ENCODE measurements around the gene FLAD1.
A peak's percentile ranks its signal among the peaks of the same experiment; 100 is the strongest.

The FLAD1 gene

DNA sequence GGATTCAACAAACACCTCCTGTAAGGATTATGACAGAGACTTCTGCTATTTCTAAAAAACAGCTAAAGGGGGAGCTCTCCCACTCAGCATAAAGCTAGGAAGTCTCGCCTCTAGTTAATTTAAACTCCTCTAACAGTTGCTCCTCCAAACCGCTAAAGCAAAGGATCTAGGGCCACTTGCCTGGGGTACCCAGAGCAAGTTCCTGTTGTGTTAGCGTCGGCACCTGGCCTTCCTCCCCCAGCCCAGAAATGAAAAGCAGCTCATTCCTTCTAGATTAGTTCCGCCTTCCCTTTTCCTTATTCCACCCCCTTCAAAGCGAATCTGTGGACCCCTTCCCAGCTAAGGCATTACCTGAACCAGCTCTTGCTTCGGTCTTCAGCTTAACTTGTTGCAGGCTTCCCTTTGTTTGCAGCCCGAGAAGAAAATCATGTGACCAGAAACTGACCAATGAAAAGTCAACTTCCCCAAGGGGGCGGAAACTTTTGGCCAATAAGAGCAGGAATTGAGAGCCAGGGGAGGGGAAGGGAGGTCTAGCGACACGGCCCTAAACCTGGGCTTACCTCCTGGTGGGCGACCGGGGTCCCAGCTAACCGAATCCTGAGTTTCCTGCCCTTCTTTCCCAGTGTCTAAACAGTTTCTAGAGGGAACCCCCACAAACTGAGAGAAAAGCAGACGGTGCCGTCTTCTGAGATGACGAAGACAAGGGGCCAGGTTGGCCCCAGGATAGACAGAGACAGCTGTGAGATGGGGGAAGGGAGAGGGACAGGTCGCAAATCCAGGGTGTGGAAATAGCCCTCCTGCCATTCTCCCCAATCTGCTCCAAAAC, 27.2 kb upstream of the FLAD1 start, which contains the start of gene PBXIP1:
PBXIP1 (minus strand) TSS at position 382 of the 826 bp plus-strand sequence. CDS start 2,378 bp downstream, outside the sequence.
- TF ChIP-seq, protein P1, sequence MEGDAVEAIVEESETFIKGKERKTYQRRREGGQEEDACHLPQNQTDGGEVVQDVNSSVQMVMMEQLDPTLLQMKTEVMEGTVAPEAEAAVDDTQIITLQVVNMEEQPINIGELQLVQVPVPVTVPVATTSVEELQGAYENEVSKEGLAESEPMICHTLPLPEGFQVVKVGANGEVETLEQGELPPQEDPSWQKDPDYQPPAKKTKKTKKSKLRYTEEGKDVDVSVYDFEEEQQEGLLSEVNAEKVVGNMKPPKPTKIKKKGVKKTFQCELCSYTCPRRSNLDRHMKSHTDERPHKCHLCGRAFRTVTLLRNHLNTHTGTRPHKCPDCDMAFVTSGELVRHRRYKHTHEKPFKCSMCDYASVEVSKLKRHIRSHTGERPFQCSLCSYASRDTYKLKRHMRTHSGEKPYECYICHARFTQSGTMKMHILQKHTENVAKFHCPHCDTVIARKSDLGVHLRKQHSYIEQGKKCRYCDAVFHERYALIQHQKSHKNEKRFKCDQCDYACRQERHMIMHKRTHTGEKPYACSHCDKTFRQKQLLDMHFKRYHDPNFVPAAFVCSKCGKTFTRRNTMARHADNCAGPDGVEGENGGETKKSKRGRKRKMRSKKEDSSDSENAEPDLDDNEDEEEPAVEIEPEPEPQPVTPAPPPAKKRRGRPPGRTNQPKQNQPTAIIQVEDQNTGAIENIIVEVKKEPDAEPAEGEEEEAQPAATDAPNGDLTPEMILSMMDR (IDR thresholded peaks at IDR 0.05; ENCODE audit: low read depth, low read length) = no peak
- Histone ChIP-seq H3K27me3 (no peaks in the 10 kb centered on the region), H3K4me3 (ENCODE audit: low read depth, low read length) (peak within 1 kb of the TSS; percentile 76), H3K4me1 (peaks cover 8% of the 10 kb centered on the region; the same call in 1 of the 2 replicates), H3K36me3 (peaks cover 14% of the 10 kb centered on the region), H3K9me3 (no peaks in the 10 kb centered on the region)
- peak; percentile 82 for DNase-seq

DNA sequence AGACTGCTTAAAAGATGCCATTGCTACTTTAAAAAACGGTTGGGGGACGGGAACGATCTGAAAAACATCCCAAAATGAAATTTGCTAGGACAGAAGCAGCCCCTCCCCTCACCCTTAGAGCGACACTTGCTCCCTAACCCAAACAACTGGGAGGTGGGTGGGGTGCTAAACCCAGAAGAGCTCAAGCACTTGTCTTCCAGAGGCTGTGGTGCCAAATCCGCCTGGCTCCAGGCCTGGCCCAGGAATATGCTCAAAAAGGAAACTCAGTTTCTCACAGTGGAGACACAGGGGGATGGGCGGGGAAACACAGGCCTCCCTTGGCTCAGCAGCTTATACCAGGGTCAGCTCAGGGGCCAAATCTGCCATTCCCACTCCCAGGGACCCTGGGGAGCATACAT, 26.6 kb upstream of the FLAD1 start:
- no peaks in the 10 kb centered on the region for H3K27me3 ChIP-seq
- peaks cover 14% of the 10 kb centered on the region for H3K36me3 ChIP-seq
- H3K4me3 ChIP-seq (ENCODE audit: low read depth, low read length) = peak overlapping the region; percentile 76
- no peak for DNase-seq
- peaks cover 8% of the 10 kb centered on the region; the same call in 1 of the 2 replicates for H3K4me1 ChIP-seq
- TF ChIP-seq, protein P1 (IDR thresholded peaks at IDR 0.05; ENCODE audit: low read depth, low read length) = no peak
- no peaks in the 10 kb centered on the region for H3K9me3 ChIP-seq

DNA sequence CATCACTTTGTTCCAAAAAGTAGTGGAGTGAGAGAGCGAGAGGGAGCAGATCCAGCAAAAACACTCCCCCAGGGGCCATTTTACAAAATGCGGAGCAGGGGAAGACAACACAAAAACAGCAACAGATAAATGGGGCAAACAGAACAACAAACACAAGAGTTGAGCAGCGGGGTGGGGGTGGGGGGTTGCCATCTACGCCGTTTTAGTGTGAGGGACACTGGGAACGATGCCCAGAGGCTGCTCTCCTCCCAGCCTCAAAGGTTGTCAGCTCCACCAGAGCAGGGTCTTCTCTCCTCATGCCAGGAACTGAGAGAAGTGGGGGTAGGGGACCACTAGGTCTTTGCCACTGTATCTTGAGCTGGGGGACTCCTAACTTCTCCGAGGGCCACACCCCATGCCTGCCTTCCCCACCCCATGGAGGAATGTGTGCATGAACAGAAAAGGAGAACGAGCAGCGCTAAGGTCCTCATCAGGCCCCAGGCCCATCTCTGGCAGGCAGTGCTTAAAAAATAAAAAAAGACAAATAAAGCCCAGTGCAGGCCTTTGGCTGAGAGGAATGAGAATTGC, 26.0 kb upstream of the FLAD1 start:
- Histone ChIP-seq H3K27me3 (no peaks in the 10 kb centered on the region), H3K4me3 (ENCODE audit: low read depth, low read length) (no peak overlapping the region), H3K36me3 (peaks cover 14% of the 10 kb centered on the region), H3K4me1 (peaks cover 8% of the 10 kb centered on the region; the same call in 1 of the 2 replicates), H3K9me3 (no peaks in the 10 kb centered on the region)
- DNase-seq = no peak
- TF ChIP-seq, protein P1 (IDR thresholded peaks at IDR 0.05; ENCODE audit: low read depth, low read length) = no peak

DNA sequence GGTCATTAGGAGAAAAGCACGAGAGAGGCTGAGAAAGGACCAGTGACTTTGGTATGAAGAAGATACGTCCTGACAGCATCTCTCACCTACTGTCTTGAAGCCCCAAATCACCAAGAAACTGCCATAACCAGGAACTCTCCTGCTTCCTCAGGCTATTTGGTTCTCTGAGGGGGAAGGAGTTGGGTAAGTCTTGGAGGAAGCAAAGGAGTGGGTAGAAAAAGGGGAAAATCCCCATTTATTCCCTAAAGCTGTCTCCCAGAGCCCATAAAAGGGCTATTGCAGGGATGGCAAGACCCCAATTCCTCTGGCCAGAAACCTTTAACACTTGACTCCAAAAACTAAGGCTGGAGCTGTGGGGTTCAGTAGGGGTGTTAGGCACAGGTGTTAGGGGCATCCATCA, 25.1 kb upstream of the FLAD1 start:
- no peak overlapping the region for H3K4me3 ChIP-seq (ENCODE audit: low read depth, low read length)
- H3K36me3 ChIP-seq = peaks cover 14% of the 10 kb centered on the region
- TF ChIP-seq, protein P1 (IDR thresholded peaks at IDR 0.05; ENCODE audit: low read depth, low read length) = no peak
- H3K27me3 ChIP-seq = no peaks in the 10 kb centered on the region
- no peaks in the 10 kb centered on the region for H3K9me3 ChIP-seq
- DNase-seq = no peak
- H3K4me1 ChIP-seq = peaks cover 11% of the 10 kb centered on the region

DNA sequence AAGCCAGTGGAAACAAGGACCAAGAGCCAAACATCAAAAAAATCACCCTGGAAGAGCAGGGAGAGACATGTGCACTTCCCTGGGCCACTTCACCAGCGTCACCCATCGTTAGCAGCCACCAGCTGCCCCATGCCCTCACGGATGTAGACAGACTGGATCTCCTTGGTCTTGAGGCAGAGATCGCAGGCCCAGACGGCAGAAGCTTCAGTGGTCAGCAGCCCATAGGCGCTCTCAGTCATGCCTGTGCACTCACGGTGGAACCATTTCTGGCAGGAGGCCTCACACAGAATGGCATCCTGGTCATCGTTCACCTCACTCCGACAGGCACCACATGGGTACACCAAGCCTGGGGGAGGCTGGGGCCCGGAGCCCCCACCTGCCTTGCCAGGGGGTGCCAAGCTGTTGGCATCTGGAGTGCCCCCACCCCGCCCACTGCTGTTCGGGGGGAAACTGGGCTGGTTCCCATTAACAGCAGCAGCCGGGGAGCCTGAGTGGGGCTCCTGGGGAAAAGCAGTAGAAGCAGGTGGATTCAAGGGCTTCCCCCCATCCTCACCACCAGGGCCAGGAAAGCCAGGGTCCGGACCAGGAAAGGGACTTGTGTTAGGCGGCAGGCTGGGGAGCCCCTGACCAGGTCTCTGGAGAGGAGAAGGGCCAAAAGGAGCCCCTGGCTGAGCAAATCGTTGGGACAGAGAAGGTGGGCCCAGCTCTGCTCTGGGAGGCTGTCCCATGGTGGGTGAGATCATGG, 24.3 kb upstream of the FLAD1 start:
- H3K4me3 ChIP-seq (ENCODE audit: low read depth, low read length) = no peak overlapping the region
- H3K27me3 ChIP-seq = no peaks in the 10 kb centered on the region
- H3K9me3 ChIP-seq = no peaks in the 10 kb centered on the region
- no peak for DNase-seq
- TF ChIP-seq, protein P1 (IDR thresholded peaks at IDR 0.05; ENCODE audit: low read depth, low read length) = no peak
- H3K36me3 ChIP-seq = peaks cover 14% of the 10 kb centered on the region
- H3K4me1 ChIP-seq = peaks cover 11% of the 10 kb centered on the region

Data from BE2C (cell line).